Activated T-helper 2 cell treated with anti-CD3 and anti-CD28 coated beads, Interferon-gamma antibody, Interleukin-2, Interleukin-4, amounts not matched to agents 10 μg/mL and 5 μg/mL and 100 μg/mL, durations not matched to agents 14 hours and 24 hours and 36 hours (primary cell): ENCODE measurements around the gene FA2H. TPM values are rescaled to one million over a fixed set of nuclear protein-coding genes. Genes with fewer than 3 reads are reported as not detected.
"Not testable (repeated sequence)": the region's sequence is repeated elsewhere in the genome, so short reads cannot be mapped to it uniquely, and the experiment has no call there.

ENCODE experiments used
- DNase-seq: peaks from one replicate; pipeline ENCODE4 v3.0.0; 2021; ENCODE audit warnings: low spot score
- H3K27ac Mint-ChIP-seq: one replicate; pipeline ENCODE4 v1.8.0; 2021; ENCODE audit warnings: mixed read lengths
- H3K27me3 Mint-ChIP-seq: one replicate; pipeline ENCODE4 v1.8.0; 2021; ENCODE audit warnings: low read depth, mixed read lengths
- H3K36me3 Mint-ChIP-seq: one replicate; pipeline ENCODE4 v1.8.0; 2021; ENCODE audit warnings: low read depth, mixed read lengths
- H3K4me1 Mint-ChIP-seq: one replicate; pipeline ENCODE4 v1.8.0; 2021; ENCODE audit warnings: low read depth, mixed read lengths
- H3K4me3 Mint-ChIP-seq: one replicate; pipeline ENCODE4 v1.8.0; 2021; ENCODE audit warnings: low read depth, mild to moderate bottlenecking, moderate library complexity, mixed read lengths
- H3K9me3 Mint-ChIP-seq: one replicate; pipeline ENCODE4 v1.8.0; 2021; ENCODE audit warnings: mixed read lengths
- intact Hi-C: fragments of 100-400 bp; cut with micrococcal nuclease; formaldehyde crosslinking; loops from one replicate; pipeline ENCODE4 v1.15.1; 2023
- total RNA-seq: library from RNA; stranded (reverse); gene quantifications from 2 replicates; pipeline ENCODE4 v1.2.3, GENCODE V29; 2022

Gene FA2H
- total RNA-seq, 1 donor from 2014 or later, result not detected

- DNase-seq, result peak; percentile 37
- Mint-ChIP-seq H3K9me3 (no peaks in the 10 kb centered on the region), H3K36me3 (peaks cover 19% of the 10 kb centered on the region), H3K4me1 (peaks cover 52% of the 10 kb centered on the region), H3K27ac (peak within 1 kb of the TSS; percentile 91), H3K4me3 (peak within 1 kb of the TSS; percentile 91), H3K27me3 (no peaks in the 10 kb centered on the region)
- intact Hi-C loops, result loop anchor here (1.0 to 10.0 kb wide), 6 partner anchors 33 to 734 kb away; partner anchors contain the start of genes CFDP1, LDHD, WDR59 and ZFP1
Observed at GRCh38 chr16:74700438-74701225, 74.0 kb downstream of the FA2H start, which contains the start of gene MLKL. TSS of gene MLKL (minus strand) at chr16:74700862. CDS start at chr16:74695757, 5,105 bp downstream.

- intact Hi-C loops, result loop anchor here (1.0 to 10.0 kb wide), 6 partner anchors 33 to 735 kb away; partner anchors contain the start of genes CFDP1, LDHD, WDR59 and ZFP1
- H3K4me1 Mint-ChIP-seq, result peaks cover 48% of the 10 kb centered on the region
- peak overlapping the region; percentile 91 for H3K27ac Mint-ChIP-seq
- peak; percentile 17 for DNase-seq
- H3K36me3 Mint-ChIP-seq, result peaks cover 24% of the 10 kb centered on the region
- H3K9me3 Mint-ChIP-seq, result no peaks in the 10 kb centered on the region
- no peaks in the 10 kb centered on the region for H3K27me3 Mint-ChIP-seq
- peak overlapping the region; percentile 91 for H3K4me3 Mint-ChIP-seq
Observed at GRCh38 chr16:74700116-74700437, 74.5 kb downstream of the FA2H start.

- Mint-ChIP-seq H3K36me3 (peaks cover 25% of the 10 kb centered on the region), H3K9me3 (no peaks in the 10 kb centered on the region), H3K27ac (peak overlapping the region; percentile 19), H3K27me3 (no peaks in the 10 kb centered on the region), H3K4me1 (peaks cover 45% of the 10 kb centered on the region), H3K4me3 (peak overlapping the region; percentile 76)
- DNase-seq, result no peak
- intact Hi-C loops, result loop anchor here (1.0 to 10.0 kb wide), 6 partner anchors 32 to 735 kb away; partner anchors contain the start of genes CFDP1, LDHD, WDR59 and ZFP1
Observed at GRCh38 chr16:74699666-74700065, 75.0 kb downstream of the FA2H start.

DNA sequence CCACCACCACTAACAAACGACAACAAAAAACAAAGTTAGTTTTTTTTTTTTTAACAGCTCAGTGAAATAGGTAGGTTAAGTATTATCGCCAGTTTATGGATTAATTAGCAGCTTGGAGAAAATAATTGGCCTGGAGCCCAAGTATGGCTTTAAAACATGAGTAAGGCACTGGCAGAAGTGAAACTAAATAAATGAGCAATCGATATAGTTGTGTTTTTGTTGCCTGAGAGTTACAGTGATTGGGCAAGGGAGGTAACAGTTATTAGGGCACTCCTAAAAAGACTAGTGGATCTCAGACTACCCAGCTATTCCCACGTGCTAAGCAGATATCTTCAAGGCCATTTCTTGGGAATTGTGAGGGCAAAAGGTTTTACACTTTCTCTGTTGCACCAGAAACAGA is 76.4 kb downstream of the FA2H start:
- peak overlapping the region; percentile 76 for H3K4me3 Mint-ChIP-seq
- no peak for DNase-seq
- H3K4me1 Mint-ChIP-seq, result peaks cover 42% of the 10 kb centered on the region
- no peaks in the 10 kb centered on the region for H3K9me3 Mint-ChIP-seq
- H3K27ac Mint-ChIP-seq, result peak overlapping the region; percentile 62
- peaks cover 32% of the 10 kb centered on the region for H3K36me3 Mint-ChIP-seq
- intact Hi-C loops, result no loop called here
- no peaks in the 10 kb centered on the region for H3K27me3 Mint-ChIP-seq

DNA sequence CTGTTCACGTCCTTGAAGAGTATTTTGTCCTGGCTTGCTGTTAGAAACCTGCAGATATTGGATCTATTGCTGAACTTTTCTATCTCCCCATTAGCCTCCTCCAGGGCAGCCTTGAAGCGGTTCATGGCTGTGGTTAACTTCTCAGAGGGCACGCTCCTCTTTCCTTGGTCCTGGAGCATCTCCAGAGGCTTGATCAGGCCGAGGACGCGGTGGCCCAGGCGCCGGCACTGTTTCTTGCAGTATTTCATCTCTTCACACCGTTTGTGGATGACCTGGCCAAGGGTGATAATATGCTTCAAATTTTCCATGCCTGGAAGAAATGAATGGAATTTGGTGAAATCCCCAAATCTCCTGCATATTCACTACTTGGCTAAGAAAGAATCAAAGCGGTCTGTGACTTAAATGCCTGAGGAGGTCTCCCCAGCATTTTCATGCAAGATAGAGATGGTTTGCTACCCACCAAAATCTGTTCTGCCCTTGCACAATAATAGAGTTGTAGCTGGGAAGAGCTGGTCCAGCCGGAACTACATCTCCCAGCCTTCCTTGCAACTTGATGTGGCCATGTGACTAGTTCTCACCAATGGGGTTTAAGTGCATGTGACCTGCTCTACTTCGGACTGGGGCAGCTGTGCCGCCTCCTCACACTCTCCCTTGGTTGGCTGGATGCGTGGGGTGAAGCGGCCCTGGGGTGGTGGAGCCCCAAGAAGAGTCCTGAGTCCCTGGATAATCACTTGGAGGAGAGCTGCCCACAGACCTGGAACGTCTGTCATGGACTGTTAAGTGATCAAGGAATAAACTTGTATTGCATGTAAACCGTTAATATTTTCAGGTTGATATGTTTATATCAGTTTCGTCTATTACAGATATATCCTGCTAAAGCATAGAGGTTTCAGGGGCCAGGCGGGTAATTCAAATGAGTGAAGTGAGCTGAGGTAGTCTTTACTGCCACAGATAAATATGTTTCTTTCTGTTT is 78.9 kb downstream of the FA2H start:
- DNase-seq, result peak; percentile 68
- intact Hi-C loops, result no loop called here
- H3K36me3 Mint-ChIP-seq, result peaks cover 53% of the 10 kb centered on the region
- H3K4me1 Mint-ChIP-seq, result peaks cover 32% of the 10 kb centered on the region
- H3K4me3 Mint-ChIP-seq, result peak overlapping the region; percentile 82
- peak overlapping the region; percentile 79 for H3K27ac Mint-ChIP-seq
- no peaks in the 10 kb centered on the region for H3K27me3 Mint-ChIP-seq
- no peaks in the 10 kb centered on the region for H3K9me3 Mint-ChIP-seq

DNA sequence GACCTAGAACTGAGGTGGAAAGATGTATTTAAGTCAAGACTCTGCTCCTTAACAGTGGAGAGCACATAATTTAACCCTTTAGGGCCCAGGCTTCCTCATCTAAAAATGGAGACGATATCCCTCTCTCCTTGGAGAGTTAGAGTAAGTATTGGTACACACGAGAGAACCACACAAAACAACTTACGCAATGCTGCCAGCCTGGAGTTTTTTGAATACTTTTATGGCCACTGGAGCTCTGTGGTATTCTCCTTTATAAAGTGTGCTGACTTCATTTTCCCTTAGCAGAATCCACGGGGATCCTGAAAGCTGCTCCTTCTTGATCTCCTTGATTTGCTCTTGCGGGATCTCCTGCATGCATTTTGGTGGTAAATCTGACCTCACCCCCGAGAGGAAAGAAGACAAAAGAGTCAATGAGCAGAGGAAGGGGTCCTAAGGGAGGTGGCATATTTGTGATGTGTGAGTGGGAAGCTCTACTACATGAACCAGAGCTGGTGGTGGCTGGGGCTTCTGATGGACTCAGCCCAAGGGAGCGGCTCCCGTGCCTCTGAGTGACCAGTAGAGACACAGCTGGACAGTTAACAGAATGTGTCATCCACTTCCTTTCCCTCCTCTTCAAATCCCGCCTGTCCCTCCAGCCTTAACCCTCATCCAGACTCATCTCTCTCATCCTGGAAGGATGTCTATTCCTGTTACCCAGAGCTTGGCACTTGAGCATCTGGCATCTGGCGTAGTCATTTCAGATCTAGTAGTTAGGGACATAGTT is 83.3 kb downstream of the FA2H start:
- no peaks in the 10 kb centered on the region for H3K27me3 Mint-ChIP-seq
- no peak overlapping the region for H3K4me3 Mint-ChIP-seq
- DNase-seq, result no peak
- H3K9me3 Mint-ChIP-seq, result no peaks in the 10 kb centered on the region
- H3K27ac Mint-ChIP-seq, result no peak overlapping the region
- intact Hi-C loops, result no loop called here
- peaks cover 74% of the 10 kb centered on the region for H3K36me3 Mint-ChIP-seq
- H3K4me1 Mint-ChIP-seq, result peaks cover 6% of the 10 kb centered on the region

DNA sequence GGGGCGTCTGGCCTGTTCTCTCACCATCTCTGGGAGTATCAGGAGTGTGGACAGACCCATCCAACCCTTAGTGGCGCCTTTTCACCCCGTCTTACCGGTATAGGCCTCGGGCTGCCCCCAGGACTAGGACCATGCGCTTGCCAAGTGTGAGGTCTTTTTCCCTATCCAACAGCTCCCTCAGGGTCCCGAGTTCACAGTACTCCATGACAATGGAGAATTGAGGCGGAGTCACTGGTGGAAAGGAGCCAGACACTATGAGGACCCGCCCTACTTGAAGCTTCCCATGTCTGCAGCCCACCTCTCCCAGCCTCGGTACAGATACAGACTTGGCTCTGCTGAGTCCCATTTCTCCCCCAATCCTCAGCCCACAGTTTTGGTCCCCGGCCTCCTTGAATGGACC is 92.1 kb downstream of the FA2H start:
- DNase-seq, result no peak
- Mint-ChIP-seq H3K9me3 (no peaks in the 10 kb centered on the region), H3K27me3 (no peaks in the 10 kb centered on the region), H3K4me3 (no peak overlapping the region), H3K36me3 (peaks cover 46% of the 10 kb centered on the region), H3K4me1 (peaks cover 3% of the 10 kb centered on the region), H3K27ac (no peak overlapping the region)
- intact Hi-C loops, result no loop called here

DNA sequence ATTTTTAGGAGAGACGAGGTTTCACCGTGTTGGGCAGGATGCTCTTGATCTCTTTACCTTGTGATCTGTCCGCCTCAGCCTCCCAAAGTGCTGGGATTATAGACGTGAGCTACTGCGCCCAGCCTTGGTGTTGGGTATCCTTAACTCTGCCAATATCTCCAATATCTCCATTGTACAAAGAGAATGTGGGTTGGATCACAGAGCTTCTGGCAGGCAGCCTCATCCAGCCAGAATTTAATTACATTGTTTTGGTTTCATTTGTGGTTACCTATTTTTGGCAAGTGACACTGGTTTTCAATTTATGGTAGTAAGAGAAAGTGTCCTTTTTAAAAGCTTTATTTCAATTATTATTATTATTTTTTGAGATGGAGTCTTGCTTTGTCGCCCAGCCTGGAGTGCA is 93.9 kb downstream of the FA2H start:
- Mint-ChIP-seq H3K27ac (no peak overlapping the region), H3K9me3 (no peaks in the 10 kb centered on the region), H3K27me3 (no peaks in the 10 kb centered on the region), H3K36me3 (peaks cover 37% of the 10 kb centered on the region), H3K4me3 (no peak overlapping the region), H3K4me1 (peaks cover 3% of the 10 kb centered on the region)
- no peak for DNase-seq
- intact Hi-C loops, result no loop called here

GRCh38 chr16:74679983-74680382 is 94.6 kb downstream of the FA2H start:
- H3K9me3 Mint-ChIP-seq, result no peaks in the 10 kb centered on the region
- H3K27ac Mint-ChIP-seq, result no peak overlapping the region

DNA sequence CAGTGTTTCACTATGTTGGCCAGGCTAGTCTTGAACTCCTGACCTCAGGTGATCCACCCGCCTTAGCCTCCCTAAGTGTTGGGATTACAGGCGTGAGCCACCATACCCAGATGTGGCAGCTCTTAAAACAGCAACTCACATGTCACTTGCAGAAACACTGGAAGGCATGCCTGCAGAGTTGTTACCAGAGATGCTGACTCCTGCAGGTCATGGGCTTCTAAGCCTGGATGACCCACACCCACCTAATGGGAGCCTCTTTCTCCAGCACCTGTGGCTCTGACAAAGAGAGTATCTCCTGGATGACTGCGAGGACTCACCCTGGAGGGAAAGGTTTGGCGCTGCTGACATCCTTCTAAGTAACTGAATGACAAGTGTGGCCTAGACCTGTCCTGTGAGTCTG is 96.8 kb downstream of the FA2H start:
- H3K27ac Mint-ChIP-seq, result no peak overlapping the region
- no peaks in the 10 kb centered on the region for H3K27me3 Mint-ChIP-seq
- DNase-seq, result no peak
- peaks cover 40% of the 10 kb centered on the region for H3K36me3 Mint-ChIP-seq
- no peaks in the 10 kb centered on the region for H3K4me1 Mint-ChIP-seq
- intact Hi-C loops, result no loop called here
- no peaks in the 10 kb centered on the region for H3K9me3 Mint-ChIP-seq
- no peak overlapping the region for H3K4me3 Mint-ChIP-seq

More at GRCh38 chr16:74679983-74680382, 94.6 kb downstream of the FA2H start:
- no peak overlapping the region for H3K4me3 Mint-ChIP-seq
- intact Hi-C loops, result no loop called here
- DNase-seq, result no peak
- H3K36me3 Mint-ChIP-seq, result peaks cover 36% of the 10 kb centered on the region
- no peaks in the 10 kb centered on the region for H3K27me3 Mint-ChIP-seq
- H3K4me1 Mint-ChIP-seq, result peaks cover 3% of the 10 kb centered on the region

DNA sequence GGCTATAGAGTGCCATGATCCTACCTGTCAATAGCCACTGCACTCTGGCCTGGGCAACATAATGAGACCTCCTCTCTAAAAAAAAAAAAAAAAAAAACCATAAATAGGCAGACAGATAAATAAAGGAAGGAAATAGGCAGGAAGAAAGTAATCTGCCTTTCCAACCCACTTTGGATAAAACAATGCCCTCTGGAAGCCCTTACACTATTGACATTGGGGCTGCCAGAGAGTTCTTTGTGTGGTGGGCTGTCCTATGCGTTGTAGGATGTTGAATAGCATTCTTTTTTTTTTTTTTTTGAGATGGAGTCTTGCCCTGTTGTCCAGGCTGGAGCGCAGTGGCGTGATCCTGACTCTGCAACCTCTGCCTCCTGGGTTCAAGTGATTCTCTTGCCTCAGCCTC is 100.7 kb downstream of the FA2H start:
- Mint-ChIP-seq H3K27ac (no peak overlapping the region), H3K9me3 (no peaks in the 10 kb centered on the region), H3K4me1 (no peaks in the 10 kb centered on the region), H3K4me3 (no peak overlapping the region), H3K36me3 (peaks cover 37% of the 10 kb centered on the region), H3K27me3 (no peaks in the 10 kb centered on the region)
- intact Hi-C loops, result no loop called here
- DNase-seq, result no peak

GRCh38 chr16:74668877-74669276 is 105.7 kb downstream of the FA2H start:
- not testable (repeated sequence) for H3K9me3 Mint-ChIP-seq, H3K27me3 Mint-ChIP-seq, DNase-seq, H3K4me3 Mint-ChIP-seq, H3K27ac Mint-ChIP-seq
- Mint-ChIP-seq H3K4me1 (peaks cover 20% of the 10 kb centered on the region), H3K36me3 (peaks cover 56% of the 10 kb centered on the region)
- intact Hi-C loops, result loop anchor here (5.0 to 10.0 kb wide), 2 partner anchors 766 to 978 kb away; partner anchors contain the start of genes CFDP1, KARS1 and TERF2IP
